ENCODE results near the gene FAM228B. TPM values are rescaled to one million over a fixed set of nuclear protein-coding genes. Genes with fewer than 3 reads are reported as not detected.

Gene FAM228B
- total RNA-seq, 1 donor from 2014 or later, result 25.4 TPM

DNA sequence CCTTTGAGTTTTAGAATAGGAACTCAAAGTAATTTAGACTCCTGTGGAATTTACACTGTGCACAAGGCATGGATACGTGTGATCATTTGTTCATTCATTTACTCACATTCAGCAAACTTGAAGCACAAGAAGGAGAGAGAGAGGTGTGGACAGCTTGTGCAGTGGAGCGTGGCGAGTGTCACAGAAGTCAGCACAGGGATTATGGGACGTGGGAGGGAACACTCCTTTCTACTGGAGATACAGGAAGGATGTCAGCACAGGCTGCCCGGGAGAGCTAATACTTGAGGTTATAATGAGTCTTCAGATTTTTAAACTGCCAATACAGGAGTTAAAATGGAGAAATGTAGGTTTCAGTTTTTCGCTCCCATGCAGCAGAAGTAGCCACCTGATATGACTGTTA is 58.6 kb downstream of the FAM228B start:
- peaks cover under 1% of the 10 kb centered on the region for H3K9me3 Mint-ChIP-seq (ENCODE audit: low read depth)
- H3K27me3 Mint-ChIP-seq, result peaks cover 17% of the 10 kb centered on the region
- DNase-seq (ENCODE audit: low spot score, unreplicated experiment), result no peak
- no peak overlapping the region for H3K4me3 Mint-ChIP-seq (ENCODE audit: low read depth)
- H3K36me3 Mint-ChIP-seq (ENCODE audit: insufficient read depth), result no peaks in the 10 kb centered on the region
- peaks cover 3% of the 10 kb centered on the region for H3K4me1 Mint-ChIP-seq (ENCODE audit: low read depth)
- TF ChIP-seq, protein P1, sequence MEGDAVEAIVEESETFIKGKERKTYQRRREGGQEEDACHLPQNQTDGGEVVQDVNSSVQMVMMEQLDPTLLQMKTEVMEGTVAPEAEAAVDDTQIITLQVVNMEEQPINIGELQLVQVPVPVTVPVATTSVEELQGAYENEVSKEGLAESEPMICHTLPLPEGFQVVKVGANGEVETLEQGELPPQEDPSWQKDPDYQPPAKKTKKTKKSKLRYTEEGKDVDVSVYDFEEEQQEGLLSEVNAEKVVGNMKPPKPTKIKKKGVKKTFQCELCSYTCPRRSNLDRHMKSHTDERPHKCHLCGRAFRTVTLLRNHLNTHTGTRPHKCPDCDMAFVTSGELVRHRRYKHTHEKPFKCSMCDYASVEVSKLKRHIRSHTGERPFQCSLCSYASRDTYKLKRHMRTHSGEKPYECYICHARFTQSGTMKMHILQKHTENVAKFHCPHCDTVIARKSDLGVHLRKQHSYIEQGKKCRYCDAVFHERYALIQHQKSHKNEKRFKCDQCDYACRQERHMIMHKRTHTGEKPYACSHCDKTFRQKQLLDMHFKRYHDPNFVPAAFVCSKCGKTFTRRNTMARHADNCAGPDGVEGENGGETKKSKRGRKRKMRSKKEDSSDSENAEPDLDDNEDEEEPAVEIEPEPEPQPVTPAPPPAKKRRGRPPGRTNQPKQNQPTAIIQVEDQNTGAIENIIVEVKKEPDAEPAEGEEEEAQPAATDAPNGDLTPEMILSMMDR (IDR thresholded peaks at IDR 0.05; ENCODE audit: unreplicated experiment), result no peak
- peak overlapping the region; percentile 23 for H3K27ac Mint-ChIP-seq

DNA sequence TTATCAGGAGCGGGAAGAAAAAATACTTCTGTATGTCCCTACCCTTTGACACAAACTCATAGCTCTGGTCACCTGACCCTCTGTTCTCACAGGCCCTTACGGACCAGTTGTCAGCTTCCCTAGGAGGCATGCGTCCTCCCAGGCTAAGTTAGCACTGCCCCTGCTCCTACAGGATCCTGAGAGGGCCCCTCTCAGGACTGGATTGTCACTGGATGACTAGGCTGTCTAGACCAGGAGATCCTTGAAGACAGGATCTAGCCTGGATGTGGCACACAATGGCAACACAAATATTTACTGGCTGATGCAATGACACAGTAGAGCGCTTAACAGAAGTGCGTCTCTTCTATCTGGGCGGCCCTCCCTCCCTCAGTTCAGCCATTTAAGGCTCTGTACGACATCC is 59.2 kb downstream of the FAM228B start:
- Mint-ChIP-seq H3K4me1 (ENCODE audit: low read depth) (peaks cover 3% of the 10 kb centered on the region), H3K27me3 (peaks cover 24% of the 10 kb centered on the region), H3K9me3 (ENCODE audit: low read depth) (peaks cover 7% of the 10 kb centered on the region), H3K4me3 (ENCODE audit: low read depth) (no peak overlapping the region), H3K36me3 (ENCODE audit: insufficient read depth) (peaks cover 4% of the 10 kb centered on the region), H3K27ac (no peak overlapping the region)
- TF ChIP-seq, protein P1 (IDR thresholded peaks at IDR 0.05; ENCODE audit: unreplicated experiment), result no peak
- DNase-seq (ENCODE audit: low spot score, unreplicated experiment), result no peak

DNA sequence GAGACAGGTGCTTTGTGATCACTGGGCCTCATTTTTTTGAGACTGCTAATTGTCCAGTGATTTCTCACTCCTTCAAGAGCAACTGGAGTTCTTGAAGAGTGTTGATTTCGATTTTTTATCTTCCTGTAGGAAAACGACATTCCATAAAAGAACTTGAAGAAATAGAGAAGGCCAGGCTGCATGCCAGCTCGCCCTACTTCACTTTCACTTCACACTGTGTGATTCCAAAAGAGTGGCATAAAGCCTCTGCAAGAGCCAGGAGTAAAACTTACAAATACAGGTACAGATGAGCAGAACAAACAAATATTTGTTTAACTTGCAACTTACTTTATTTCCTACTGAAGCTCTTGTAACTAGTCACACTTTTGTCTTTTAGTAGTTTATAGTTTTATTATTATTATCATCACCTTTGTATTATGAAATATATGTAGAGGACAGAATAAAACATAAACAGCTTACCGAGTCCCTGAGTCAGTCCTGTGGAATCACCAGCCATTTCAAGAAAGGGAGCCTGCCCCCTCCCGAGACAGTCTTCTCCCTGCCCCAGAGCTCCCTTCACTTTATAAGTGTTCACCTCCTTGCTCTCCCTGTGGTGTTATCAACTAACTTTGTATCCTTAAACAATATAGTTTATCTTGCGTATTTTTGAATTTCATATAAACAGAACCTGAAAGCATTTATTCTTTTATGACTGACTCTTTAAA is 60.2 kb downstream of the FAM228B start:
- peaks cover 26% of the 10 kb centered on the region for H3K27me3 Mint-ChIP-seq
- H3K27ac Mint-ChIP-seq, result no peak overlapping the region
- H3K4me1 Mint-ChIP-seq (ENCODE audit: low read depth), result peaks cover 3% of the 10 kb centered on the region

DNA sequence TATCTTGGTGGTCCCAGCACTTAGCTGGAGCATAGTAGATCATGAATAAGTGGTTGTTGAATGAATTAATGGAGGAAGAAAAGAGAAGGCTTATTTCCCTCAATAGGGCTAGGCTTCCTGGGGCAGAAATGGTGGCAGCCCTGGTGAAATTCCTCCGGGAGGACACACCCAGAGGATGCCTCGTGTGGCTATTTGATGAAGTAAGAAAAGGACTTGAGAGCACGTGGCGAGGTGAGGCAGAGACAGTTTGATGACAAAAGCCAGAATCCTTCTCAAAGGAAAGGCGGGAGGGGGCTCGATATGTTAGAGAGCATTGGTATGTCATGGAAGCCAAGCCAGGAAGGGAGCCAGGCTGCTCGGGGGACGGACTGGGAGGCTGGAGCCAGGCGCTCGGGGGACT is 66.3 kb downstream of the FAM228B start:
- DNase-seq (ENCODE audit: low spot score, unreplicated experiment), result no peak
- Mint-ChIP-seq H3K27me3 (peaks cover 56% of the 10 kb centered on the region), H3K27ac (no peak overlapping the region), H3K9me3 (ENCODE audit: low read depth) (peaks cover 11% of the 10 kb centered on the region), H3K4me1 (ENCODE audit: low read depth) (peaks cover 9% of the 10 kb centered on the region), H3K4me3 (ENCODE audit: low read depth) (no peak overlapping the region), H3K36me3 (ENCODE audit: insufficient read depth) (peaks cover 5% of the 10 kb centered on the region)
- TF ChIP-seq, protein P1 (IDR thresholded peaks at IDR 0.05; ENCODE audit: unreplicated experiment), result no peak

More for the DNA sequence above, 60.2 kb downstream of the FAM228B start:
- Mint-ChIP-seq H3K4me3 (ENCODE audit: low read depth) (no peak overlapping the region), H3K9me3 (ENCODE audit: low read depth) (peaks cover 11% of the 10 kb centered on the region), H3K36me3 (ENCODE audit: insufficient read depth) (peaks cover 5% of the 10 kb centered on the region)
- TF ChIP-seq, protein P1 (IDR thresholded peaks at IDR 0.05; ENCODE audit: unreplicated experiment), result no peak
- no peak for DNase-seq (ENCODE audit: low spot score, unreplicated experiment)

DNA sequence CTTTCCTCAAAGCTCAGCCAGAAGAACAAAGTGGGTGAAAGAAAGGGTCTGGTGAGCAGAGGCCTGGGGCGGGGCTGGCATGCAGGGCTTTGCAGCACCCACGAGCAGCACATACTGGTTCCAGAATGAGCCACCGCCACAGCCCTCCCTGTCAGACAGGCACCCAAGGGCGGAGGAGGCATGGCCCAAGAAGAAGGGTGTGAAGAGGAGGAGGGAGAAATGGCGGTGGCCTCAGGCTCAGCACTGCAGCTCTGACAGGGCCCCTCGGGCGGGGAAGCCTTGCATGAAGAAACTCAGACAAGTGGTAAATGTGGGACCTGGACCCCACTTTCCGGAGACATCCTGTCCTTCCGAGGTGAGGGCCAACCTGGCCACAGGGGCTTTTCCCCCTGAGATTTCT is 67.2 kb downstream of the FAM228B start:
- Mint-ChIP-seq H3K9me3 (ENCODE audit: low read depth) (peaks cover 11% of the 10 kb centered on the region), H3K27ac (no peak overlapping the region), H3K4me1 (ENCODE audit: low read depth) (peaks cover 9% of the 10 kb centered on the region), H3K36me3 (ENCODE audit: insufficient read depth) (peaks cover 5% of the 10 kb centered on the region), H3K4me3 (ENCODE audit: low read depth) (no peak overlapping the region), H3K27me3 (peaks cover 56% of the 10 kb centered on the region)
- TF ChIP-seq, protein P1 (IDR thresholded peaks at IDR 0.05; ENCODE audit: unreplicated experiment), result no peak
- no peak for DNase-seq (ENCODE audit: low spot score, unreplicated experiment)

Data from progenitor cell of endocrine pancreas (in vitro differentiated cells).